ENCODE results near the gene API5.

DNA sequence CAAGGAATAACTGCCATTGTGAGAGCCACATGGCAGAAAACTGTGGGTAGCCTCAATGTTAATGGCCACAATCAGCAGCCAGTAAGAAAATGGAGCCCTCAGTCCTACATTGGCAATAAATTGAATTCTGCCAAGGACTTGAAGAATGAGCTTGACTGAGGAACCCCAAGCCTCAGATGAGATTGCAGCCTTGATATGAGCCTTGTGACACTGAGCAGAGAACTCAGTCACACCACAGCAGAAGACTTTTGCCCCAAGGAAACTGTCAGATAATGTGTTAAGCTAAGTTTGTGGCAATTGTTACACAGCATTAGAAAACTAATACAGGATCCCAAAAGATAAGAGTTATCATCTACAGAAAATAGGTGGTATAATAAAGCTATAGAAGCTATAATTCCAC, 44.5 kb downstream of the API5 start:
- TF ChIP-seq TAF1 (IDR thresholded peaks at IDR 0.05; ENCODE audit: low read depth) = no peak
- TF ChIP-seq REST (IDR thresholded peaks at IDR 0.05; ENCODE audit: low read depth) = no peak
- TF ChIP-seq CEBPB (IDR thresholded peaks at IDR 0.05) = no peak
- TF ChIP-seq RAD21 (IDR thresholded peaks at IDR 0.05; ENCODE audit: low read depth) = no peak
